Liver (tissue), 9 donors: ENCODE results near the gene UBE2E2. TPM values are rescaled to one million over a fixed set of nuclear protein-coding genes. Genes with fewer than 3 reads are reported as not detected.

Experiments used
- DNase-seq: peaks from one replicate; pipeline ENCODE4 v3.0.0-alpha.2; 2017; ENCODE audit warnings: low spot score
- H3K27ac ChIP-seq, 2 donors: one replicate each; pipeline ENCODE4 v1.7.0; 2013; ENCODE audit warnings: inconsistent platforms in 2 of 2, low read length in 2 of 2, control low read depth in 1 of 2, low read depth in 1 of 2, mild to moderate bottlenecking in 1 of 2
- H3K27me3 ChIP-seq, 4 donors: one replicate each; pipeline versions ENCODE4 v1.6.1 to v1.7.0; 2013; ENCODE audit warnings: low read length in 3 of 4, inconsistent platforms in 1 of 4, mild to moderate bottlenecking in 1 of 4, moderate library complexity in 1 of 4; ENCODE audit not compliant: control insufficient read depth in 4 of 4, insufficient read depth in 4 of 4
- H3K36me3 ChIP-seq, 4 donors: one replicate each; pipeline versions ENCODE4 v1.6.1 to v1.7.0; 2013; ENCODE audit warnings: low read length in 3 of 4, mild to moderate bottlenecking in 3 of 4, low read depth in 1 of 4, moderate library complexity in 1 of 4; ENCODE audit not compliant: control insufficient read depth in 4 of 4, insufficient read depth in 3 of 4
- H3K4me1 ChIP-seq, 4 donors: one replicate each; pipeline versions ENCODE4 v1.6.1 to v1.7.0; 2013; ENCODE audit warnings: low read length in 3 of 4, mild to moderate bottlenecking in 3 of 4, moderate library complexity in 1 of 4; ENCODE audit not compliant: control insufficient read depth in 4 of 4, insufficient read depth in 4 of 4
- H3K4me3 ChIP-seq, 3 donors: one replicate each; pipeline versions ENCODE4 v1.6.1 to v1.7.0; 2013; ENCODE audit warnings: low read length in 3 of 3, control low read depth in 1 of 3, low read depth in 1 of 3, mild to moderate bottlenecking in 1 of 3
- H3K9ac ChIP-seq, 2 donors: one replicate each; pipeline ENCODE4 v1.7.0; 2013; ENCODE audit warnings: low read length in 2 of 2, mild to moderate bottlenecking in 2 of 2, moderate library complexity in 2 of 2, control low read depth in 1 of 2, low read depth in 1 of 2
- H3K9me3 ChIP-seq, 4 donors: one replicate each; pipeline versions ENCODE4 v1.6.1 to v1.7.0; 2013; ENCODE audit warnings: low read length in 3 of 4; ENCODE audit not compliant: control insufficient read depth in 4 of 4
- EGR1 ChIP-seq, 2 donors: IDR thresholded peaks; 2 replicates each; pipeline ENCODE4 v1.6.1; 2016 to 2018; ENCODE audit warnings: antibody characterized with exemption in 2 of 2, low read depth in 2 of 2
- FOXA1 ChIP-seq: IDR thresholded peaks from 2 replicates; pipeline ENCODE4 v1.6.1; 2016; ENCODE audit warnings: antibody characterized with exemption
- FOXA2 ChIP-seq: IDR thresholded peaks from 2 replicates; pipeline ENCODE4 v1.6.1; 2016; ENCODE audit warnings: antibody characterized with exemption
- GABPA ChIP-seq, 2 donors: IDR thresholded peaks in 1 of 2; conservative IDR thresholded peaks in 1 of 2; 2 replicates each; pipeline ENCODE4 v1.6.1; 2016; ENCODE audit warnings: antibody characterized with exemption in 2 of 2, mild to moderate bottlenecking in 1 of 2, moderate library complexity in 1 of 2
- HNF4A ChIP-seq, 2 donors: conservative IDR thresholded peaks; 2 replicates each; pipeline ENCODE4 v1.6.1; 2016; ENCODE audit warnings: antibody characterized with exemption in 2 of 2, mild to moderate bottlenecking in 2 of 2
- HNF4G ChIP-seq: IDR thresholded peaks from 2 replicates; pipeline ENCODE4 v1.6.1; 2016; ENCODE audit warnings: antibody characterized with exemption
- JUND ChIP-seq, 2 donors: IDR thresholded peaks; 2 replicates each; pipeline ENCODE4 v1.6.1; 2016; ENCODE audit warnings: antibody characterized with exemption in 2 of 2
- NR2F2 ChIP-seq: IDR thresholded peaks from 2 replicates; pipeline ENCODE4 v1.6.1; 2016; ENCODE audit warnings: antibody characterized with exemption
- RAD21 ChIP-seq, 2 donors: IDR thresholded peaks; 2 replicates each; pipeline ENCODE4 v1.6.1; 2016; ENCODE audit warnings: antibody characterized with exemption in 2 of 2, mild to moderate bottlenecking in 2 of 2
- RXRA ChIP-seq, 2 donors: IDR thresholded peaks; 2 replicates each; pipeline ENCODE4 v1.6.1; 2017 to 2018; ENCODE audit warnings: antibody characterized with exemption in 2 of 2, mild to moderate bottlenecking in 1 of 2
- SP1 ChIP-seq: IDR thresholded peaks from 2 replicates; pipeline ENCODE4 v1.6.1; 2018; ENCODE audit warnings: antibody characterized with exemption, mild to moderate bottlenecking
- TAF1 ChIP-seq: conservative IDR thresholded peaks from 2 replicates; pipeline ENCODE4 v1.6.1; 2016; ENCODE audit warnings: antibody characterized with exemption, mild to moderate bottlenecking
- YY1 ChIP-seq: IDR thresholded peaks from 2 replicates; pipeline ENCODE4 v1.6.1; 2016; ENCODE audit warnings: antibody characterized with exemption, mild to moderate bottlenecking
- WGBS: extraction: QIAGEN DNeasy Blood & Tissue Kit; methylation state at CpG from one replicate; pipeline ENCODE4 v1.1.7; 2013; 5-methylcytosine and 5-hydroxymethylcytosine counted together
- polyA plus RNA-seq, 2 donors: library from polyadenylated mRNA; stranded (reverse) in 1 of 2; unstranded in 1 of 2; fragments of 200-250 nt in 1 of 2; fragments of >200 nt in 1 of 2; fragmentation: Nextera tagmentation in 1 of 2; extraction: Ambion mirVana in 1 of 2; gene quantifications; one replicate each; pipeline versions ENCODE4 v1.2.1 to v1.2.3, GENCODE V29; 2013 to 2015
- total RNA-seq, 2 donors: library from RNA; depleted of rRNA; stranded (reverse); fragments of >200 nt; gene quantifications; one replicate each; pipeline ENCODE4 v1.2.3, GENCODE V29; 2014
- TF ChIP-seq, protein P1 (sequence below): IDR thresholded peaks from 2 replicates; pipeline ENCODE4 v1.6.1; 2016; ENCODE audit warnings: antibody characterized with exemption
- TF ChIP-seq, protein P2 (sequence below): fragments of 150-350 bp; IDR thresholded peaks from 2 replicates; pipeline ENCODE4 v1.5.1; 2017; ENCODE audit warnings: improper control_type of control experiment, low read depth, low read length; ENCODE audit not compliant: missing input control
- TF ChIP-seq, protein P3 (sequence below): IDR thresholded peaks from 2 replicates; pipeline ENCODE4 v1.6.1; 2016; ENCODE audit warnings: antibody characterized with exemption
- TF ChIP-seq, protein P4 (sequence below): IDR thresholded peaks from 2 replicates; pipeline ENCODE4 v1.6.1; 2016; ENCODE audit warnings: antibody characterized with exemption, mild to moderate bottlenecking
- TF ChIP-seq, protein P5 (sequence below): IDR thresholded peaks from 2 replicates; pipeline ENCODE4 v1.6.1; 2016; ENCODE audit warnings: antibody characterized with exemption
- donor health status: healthy.
- donor health status: healthy.
- donor health status: healthy.
- donor health status: healthy.
- donor health status: healthy.

The UBE2E2 gene
- total and polyA plus RNA-seq, 4 donors = 9.0 to 27.8 (median 16.8) TPM

DNA sequence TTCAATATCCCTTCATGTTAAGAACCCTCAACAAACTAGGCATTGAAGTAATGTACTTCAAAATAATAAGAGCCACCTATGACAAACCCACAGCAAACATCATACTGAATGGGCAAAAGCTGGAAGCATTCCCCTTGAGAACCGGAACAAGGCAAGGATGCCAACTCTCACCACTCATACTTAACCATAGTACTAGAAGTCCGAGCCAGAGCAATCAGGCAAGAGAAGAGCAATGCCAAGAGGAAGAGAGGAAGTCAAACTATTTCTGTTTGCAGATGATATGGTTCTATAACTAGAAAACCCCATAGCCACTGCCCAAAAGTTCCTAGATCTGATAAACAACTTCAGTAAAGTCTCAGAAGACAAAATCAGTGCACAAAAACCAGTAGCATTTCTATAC, 161.9 kb downstream of the UBE2E2 start (continued):
- TF ChIP-seq YY1 (no peak), GABPA (IDR thresholded peaks at IDR 0.05 in 1 of 2, conservative IDR thresholded peaks at IDR 0.05 in 1 of 2) (no peak), FOXA1 (no peak), TAF1 (no peak)

DNA sequence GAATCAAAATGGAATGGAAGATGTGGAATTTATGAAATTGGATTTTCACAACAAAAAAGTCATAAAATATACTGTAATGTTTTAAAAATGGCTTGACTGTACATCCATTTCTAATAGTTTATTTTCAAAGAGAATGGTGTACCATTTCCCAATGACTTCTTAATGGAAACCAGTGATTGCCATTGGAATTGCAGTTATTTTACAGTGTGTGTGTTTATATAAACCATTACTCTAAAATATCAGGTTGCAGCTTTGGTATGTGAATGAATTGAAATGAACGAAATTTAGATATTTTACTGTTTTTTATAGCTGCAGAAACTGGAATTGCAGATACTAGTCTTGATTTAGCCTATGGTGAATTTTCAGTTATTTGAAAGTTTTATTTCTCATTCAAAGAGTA, 165.6 kb downstream of the UBE2E2 start:
- Histone ChIP-seq H3K9me3 (no peaks in the 10 kb centered on the region), H3K9ac (no peak overlapping the region), H3K4me3 (no peak overlapping the region), H3K27ac (no peak overlapping the region), H3K36me3 (no peaks in the 10 kb centered on the region), H3K27me3 (no peaks in the 10 kb centered on the region), H3K4me1 (no peaks in the 10 kb centered on the region)
- 89% methylated on average over 1 of the region's 1 CpG for WGBS
- no peak for DNase-seq
- TF ChIP-seq HNF4A (conservative IDR thresholded peaks at IDR 0.05) (no peak), EGR1 (IDR thresholded peaks at IDR 0.05; ENCODE audit: low read depth in 2 of 2) (no peak), RAD21 (IDR thresholded peaks at IDR 0.05) (no peak), FOXA2 (no peak), NR2F2 (no peak), HNF4G (no peak), RXRA (IDR thresholded peaks at IDR 0.05) (no peak), FOXA1 (no peak), JUND (IDR thresholded peaks at IDR 0.05) (no peak), GABPA (IDR thresholded peaks at IDR 0.05 in 1 of 2, conservative IDR thresholded peaks at IDR 0.05 in 1 of 2) (no peak), SP1 (no peak), TAF1 (no peak), YY1 (no peak)
- TF ChIP-seq, protein P1, sequence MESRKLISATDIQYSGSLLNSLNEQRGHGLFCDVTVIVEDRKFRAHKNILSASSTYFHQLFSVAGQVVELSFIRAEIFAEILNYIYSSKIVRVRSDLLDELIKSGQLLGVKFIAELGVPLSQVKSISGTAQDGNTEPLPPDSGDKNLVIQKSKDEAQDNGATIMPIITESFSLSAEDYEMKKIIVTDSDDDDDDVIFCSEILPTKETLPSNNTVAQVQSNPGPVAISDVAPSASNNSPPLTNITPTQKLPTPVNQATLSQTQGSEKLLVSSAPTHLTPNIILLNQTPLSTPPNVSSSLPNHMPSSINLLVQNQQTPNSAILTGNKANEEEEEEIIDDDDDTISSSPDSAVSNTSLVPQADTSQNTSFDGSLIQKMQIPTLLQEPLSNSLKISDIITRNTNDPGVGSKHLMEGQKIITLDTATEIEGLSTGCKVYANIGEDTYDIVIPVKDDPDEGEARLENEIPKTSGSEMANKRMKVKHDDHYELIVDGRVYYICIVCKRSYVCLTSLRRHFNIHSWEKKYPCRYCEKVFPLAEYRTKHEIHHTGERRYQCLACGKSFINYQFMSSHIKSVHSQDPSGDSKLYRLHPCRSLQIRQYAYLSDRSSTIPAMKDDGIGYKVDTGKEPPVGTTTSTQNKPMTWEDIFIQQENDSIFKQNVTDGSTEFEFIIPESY = no peak
- TF ChIP-seq, protein P2, sequence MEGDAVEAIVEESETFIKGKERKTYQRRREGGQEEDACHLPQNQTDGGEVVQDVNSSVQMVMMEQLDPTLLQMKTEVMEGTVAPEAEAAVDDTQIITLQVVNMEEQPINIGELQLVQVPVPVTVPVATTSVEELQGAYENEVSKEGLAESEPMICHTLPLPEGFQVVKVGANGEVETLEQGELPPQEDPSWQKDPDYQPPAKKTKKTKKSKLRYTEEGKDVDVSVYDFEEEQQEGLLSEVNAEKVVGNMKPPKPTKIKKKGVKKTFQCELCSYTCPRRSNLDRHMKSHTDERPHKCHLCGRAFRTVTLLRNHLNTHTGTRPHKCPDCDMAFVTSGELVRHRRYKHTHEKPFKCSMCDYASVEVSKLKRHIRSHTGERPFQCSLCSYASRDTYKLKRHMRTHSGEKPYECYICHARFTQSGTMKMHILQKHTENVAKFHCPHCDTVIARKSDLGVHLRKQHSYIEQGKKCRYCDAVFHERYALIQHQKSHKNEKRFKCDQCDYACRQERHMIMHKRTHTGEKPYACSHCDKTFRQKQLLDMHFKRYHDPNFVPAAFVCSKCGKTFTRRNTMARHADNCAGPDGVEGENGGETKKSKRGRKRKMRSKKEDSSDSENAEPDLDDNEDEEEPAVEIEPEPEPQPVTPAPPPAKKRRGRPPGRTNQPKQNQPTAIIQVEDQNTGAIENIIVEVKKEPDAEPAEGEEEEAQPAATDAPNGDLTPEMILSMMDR = no peak
- TF ChIP-seq, protein P3, sequence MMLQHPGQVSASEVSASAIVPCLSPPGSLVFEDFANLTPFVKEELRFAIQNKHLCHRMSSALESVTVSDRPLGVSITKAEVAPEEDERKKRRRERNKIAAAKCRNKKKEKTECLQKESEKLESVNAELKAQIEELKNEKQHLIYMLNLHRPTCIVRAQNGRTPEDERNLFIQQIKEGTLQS = no peak
- TF ChIP-seq, protein P4, sequence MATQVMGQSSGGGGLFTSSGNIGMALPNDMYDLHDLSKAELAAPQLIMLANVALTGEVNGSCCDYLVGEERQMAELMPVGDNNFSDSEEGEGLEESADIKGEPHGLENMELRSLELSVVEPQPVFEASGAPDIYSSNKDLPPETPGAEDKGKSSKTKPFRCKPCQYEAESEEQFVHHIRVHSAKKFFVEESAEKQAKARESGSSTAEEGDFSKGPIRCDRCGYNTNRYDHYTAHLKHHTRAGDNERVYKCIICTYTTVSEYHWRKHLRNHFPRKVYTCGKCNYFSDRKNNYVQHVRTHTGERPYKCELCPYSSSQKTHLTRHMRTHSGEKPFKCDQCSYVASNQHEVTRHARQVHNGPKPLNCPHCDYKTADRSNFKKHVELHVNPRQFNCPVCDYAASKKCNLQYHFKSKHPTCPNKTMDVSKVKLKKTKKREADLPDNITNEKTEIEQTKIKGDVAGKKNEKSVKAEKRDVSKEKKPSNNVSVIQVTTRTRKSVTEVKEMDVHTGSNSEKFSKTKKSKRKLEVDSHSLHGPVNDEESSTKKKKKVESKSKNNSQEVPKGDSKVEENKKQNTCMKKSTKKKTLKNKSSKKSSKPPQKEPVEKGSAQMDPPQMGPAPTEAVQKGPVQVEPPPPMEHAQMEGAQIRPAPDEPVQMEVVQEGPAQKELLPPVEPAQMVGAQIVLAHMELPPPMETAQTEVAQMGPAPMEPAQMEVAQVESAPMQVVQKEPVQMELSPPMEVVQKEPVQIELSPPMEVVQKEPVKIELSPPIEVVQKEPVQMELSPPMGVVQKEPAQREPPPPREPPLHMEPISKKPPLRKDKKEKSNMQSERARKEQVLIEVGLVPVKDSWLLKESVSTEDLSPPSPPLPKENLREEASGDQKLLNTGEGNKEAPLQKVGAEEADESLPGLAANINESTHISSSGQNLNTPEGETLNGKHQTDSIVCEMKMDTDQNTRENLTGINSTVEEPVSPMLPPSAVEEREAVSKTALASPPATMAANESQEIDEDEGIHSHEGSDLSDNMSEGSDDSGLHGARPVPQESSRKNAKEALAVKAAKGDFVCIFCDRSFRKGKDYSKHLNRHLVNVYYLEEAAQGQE = no peak
- TF ChIP-seq, protein P5, sequence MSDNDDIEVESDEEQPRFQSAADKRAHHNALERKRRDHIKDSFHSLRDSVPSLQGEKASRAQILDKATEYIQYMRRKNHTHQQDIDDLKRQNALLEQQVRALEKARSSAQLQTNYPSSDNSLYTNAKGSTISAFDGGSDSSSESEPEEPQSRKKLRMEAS = no peak
